GM18873 (cell line): ENCODE results near the gene DRC1.
"Not testable (repeated sequence)": the region's sequence is repeated elsewhere in the genome, so short reads cannot be mapped to it uniquely, and the experiment has no call there.

Experiments
- ATAC-seq: cut with Tn5 transposase; IDR thresholded peaks from one replicate; pipeline ENCODE4 v1.9.1; 2021; ENCODE audit warnings: mild to moderate bottlenecking, moderate library complexity, moderate number of reproducible peaks; ENCODE audit not compliant: unreplicated experiment, low FRiP score

DRC1 gene

GRCh38 chr2:26462100-26462499 lies 60.4 kb downstream of the DRC1 start:
- ATAC-seq, result no peak

GRCh38 chr2:26462511-26463243 lies 61.0 kb downstream of the DRC1 start:
- ATAC-seq, result no peak

DNA sequence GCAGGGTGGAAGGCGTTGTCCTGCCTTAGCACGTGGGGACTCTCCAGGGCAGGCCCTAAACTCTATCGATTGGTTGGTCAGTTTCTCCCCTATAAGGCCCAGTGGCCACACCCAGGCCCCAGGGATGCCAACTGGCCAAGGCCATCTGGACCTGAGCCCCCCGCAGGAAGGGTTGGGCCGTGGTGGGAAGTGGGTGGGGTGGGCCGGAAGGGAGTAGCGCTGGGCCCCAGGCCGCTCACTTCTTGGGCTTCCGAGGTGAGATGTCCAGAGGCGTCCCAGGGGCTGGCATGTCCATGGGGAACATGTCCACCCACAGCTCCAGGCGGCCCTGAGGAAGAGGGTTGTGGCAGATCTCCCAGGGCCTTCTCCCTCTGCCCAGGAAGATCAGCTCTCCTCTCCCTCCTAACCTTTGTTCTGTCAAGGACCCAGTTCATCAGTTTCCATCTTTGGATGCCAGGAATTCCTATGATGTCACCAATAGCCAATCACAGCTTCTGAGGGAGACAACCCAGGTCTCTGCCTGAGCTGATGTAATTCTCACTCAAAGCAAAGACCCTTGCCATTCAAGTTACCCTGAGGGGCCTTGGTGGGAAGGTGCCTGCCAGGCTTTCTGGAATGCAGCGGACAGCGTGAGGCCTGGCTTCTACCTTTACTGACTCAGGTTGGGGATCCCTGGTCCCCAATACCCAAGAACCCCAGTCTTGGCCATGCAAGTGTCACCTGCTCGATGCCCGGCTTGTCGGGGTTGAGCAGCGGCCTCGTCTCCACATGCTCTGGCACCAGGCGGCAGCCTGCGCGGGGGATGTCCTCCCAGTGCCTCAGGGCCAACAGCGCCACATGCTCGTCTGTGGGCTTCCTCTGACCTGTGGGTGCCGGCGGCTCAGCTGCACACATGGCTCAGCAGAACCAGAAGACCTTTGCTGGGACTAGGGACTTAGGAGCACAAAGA lies 61.8 kb downstream of the DRC1 start:
- ATAC-seq, result no peak

DNA sequence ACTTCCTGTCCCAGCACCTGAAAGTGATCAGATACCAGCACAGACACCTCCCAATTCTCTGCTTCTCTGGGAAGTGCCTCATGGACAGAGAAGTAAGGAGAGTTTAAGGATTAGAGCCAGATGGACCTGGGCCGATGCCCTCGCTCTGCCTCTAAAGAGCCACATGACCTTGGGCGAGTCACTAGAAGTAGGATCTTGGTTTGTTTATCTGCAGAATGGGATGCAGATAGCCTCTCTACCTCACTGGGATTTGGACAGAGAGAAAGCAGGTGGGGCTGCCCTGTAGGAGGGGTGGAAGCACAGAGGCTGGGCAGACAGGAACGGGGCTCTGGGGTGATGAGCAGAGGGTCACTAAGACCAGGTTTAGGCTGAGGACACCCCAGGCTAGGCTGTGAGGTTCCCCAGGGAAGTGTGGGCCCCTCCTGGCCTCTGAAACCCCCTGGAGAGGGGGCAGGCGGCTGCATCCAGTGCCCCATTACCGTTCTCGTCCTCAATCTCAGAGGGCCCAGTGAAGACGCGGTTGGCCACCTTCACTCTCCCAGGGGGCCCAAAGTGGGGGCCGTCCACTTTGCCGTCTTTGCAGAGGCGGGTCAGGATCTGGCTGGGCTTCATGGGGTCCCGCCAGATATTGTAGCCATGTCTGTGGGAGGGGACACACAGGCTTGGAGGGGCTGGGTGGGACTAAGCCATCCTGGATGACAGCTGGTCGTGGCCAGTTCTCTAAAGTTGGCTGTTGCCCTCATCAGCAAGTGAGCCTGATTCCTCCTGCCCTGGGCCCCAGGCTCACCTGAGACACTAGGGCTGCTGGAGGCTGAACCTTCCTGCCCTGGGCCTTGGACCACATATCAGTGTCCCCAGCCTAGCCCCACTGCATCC lies 62.9 kb downstream of the DRC1 start:
- no peak for ATAC-seq

- no peak for ATAC-seq
Measured at GRCh38 chr2:26465266-26465925, 63.7 kb downstream of the DRC1 start.

DNA sequence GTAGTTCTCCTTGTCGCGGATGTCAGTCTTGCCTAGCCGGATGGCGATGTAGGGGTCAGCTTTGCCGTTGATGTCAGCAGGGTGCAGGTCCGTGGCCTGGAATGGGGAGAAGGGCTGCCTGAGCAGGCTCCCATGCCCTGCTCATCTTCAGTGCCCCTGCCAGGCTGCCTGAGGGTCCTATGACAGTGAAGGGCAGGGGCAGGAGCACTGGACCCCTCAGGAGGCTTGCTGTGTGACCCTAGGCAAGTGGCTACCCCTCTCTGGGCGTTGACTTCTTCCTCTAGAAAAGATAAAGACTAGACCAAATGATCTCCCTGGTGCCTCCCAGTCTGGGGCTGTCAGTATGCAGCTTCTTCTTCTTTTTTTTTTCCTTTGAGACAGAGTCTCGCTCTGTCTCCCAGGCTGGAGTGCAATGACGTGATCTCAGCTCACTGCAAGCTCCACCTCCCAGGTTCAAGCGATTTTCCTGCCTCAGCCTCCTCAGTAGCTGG lies 64.3 kb downstream of the DRC1 start:
- no peak for ATAC-seq

DNA sequence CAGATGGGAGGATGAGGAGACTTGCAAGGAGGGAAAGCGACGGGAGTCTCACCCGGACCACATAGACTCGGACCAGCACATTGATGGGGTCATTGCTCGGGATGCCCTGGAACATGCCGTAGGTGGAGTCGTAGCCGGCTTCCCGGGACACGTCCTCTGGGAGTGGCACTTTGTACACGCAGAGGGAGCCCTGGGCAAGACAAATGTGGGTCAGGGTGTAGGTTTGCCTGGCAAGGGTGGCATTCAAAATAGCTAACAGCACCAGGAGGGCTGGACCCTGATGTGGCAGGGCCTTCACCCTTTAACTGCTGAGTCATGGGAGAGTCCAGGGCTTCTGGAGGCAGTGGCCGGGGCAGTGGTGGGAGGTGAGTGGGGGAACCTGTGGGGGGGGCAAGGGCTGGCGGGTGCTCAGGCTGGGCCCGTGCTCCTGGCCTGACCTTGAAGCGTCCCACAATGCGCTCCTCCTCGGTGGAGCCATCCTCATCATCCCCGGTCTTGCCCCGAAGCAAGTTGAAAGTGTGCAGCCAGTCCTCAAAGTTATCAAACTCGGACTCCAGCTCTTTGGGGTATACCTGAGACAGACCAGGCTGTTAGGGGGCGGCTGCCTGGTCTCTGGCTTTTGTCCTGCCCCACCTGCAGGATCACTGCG lies 65.1 kb downstream of the DRC1 start:
- no peak for ATAC-seq

GRCh38 chr2:26468544-26468943 lies 66.8 kb downstream of the DRC1 start:
- not testable (repeated sequence) for ATAC-seq

GRCh38 chr2:26469092-26469710 lies 67.5 kb downstream of the DRC1 start:
- ATAC-seq, result no peak

DNA sequence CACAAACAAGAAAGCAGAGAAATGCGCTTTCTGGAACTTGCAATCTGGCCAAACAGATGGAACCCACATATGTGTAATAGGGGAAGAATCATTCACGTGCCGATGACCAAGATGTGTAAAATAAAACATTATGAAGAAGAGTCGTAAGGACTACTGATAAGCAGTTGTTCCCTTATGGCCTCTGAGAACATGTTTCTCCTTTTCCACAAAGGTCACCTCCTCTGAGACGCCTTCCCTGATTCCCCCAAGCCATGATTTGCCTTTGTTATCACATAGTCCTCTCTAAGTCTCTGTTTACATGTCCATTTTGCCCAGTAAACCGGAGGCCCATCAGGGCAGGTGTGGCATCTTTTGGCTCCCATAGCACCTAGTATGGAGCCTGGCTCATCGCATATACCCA lies 68.2 kb downstream of the DRC1 start:
- no peak for ATAC-seq

DNA sequence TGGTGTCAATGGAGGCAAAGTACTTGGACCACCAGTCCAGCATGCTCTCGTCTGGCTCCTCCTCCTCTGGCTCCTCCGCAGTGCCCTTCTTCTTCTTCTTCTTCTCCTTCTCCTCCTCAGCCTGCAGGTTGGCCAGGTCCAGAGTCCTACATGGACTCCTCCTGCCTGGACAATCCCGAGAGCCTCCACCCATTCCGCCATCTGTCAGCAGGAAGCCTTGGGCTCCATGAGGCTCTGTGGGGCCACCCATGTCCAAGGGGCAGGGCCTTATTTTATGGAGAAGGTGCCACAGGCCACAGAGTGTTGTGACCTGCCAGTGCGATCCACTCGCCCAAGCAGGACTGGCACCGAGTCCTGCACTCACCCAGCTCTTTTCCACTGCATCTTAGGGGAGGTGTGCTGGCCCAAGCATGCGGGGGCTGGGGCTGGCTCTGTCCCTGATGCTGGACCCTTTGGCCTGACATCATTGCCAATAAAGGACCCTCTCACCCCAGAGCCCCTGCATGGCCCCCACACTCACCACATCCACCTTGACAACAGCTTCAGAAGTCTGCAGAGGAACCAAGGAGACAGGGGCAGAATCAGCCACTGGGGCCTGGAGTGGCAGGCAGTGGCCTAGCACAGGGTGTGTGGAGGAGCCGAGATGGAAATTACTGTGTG lies 69.0 kb downstream of the DRC1 start:
- no peak for ATAC-seq

DNA sequence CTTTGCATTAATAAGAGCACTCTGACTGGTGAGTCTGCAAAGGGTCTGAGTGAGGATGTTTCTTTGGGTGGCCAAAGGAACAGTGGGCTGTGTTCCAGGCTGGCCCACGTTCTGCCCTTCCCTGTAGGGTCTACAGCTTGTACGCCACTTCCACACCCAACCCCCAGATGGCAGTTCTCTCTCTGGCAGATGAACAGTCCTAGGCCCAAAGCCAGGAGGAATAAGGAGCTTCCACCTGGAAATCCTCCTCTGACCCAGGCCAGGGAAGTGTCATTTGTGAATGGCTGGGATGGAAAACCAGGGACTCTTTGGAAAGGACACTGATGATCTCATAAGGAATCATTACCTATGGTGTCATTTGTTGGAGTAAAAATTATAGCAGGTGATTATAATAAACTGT lies 69.6 kb downstream of the DRC1 start:
- no peak for ATAC-seq

DNA sequence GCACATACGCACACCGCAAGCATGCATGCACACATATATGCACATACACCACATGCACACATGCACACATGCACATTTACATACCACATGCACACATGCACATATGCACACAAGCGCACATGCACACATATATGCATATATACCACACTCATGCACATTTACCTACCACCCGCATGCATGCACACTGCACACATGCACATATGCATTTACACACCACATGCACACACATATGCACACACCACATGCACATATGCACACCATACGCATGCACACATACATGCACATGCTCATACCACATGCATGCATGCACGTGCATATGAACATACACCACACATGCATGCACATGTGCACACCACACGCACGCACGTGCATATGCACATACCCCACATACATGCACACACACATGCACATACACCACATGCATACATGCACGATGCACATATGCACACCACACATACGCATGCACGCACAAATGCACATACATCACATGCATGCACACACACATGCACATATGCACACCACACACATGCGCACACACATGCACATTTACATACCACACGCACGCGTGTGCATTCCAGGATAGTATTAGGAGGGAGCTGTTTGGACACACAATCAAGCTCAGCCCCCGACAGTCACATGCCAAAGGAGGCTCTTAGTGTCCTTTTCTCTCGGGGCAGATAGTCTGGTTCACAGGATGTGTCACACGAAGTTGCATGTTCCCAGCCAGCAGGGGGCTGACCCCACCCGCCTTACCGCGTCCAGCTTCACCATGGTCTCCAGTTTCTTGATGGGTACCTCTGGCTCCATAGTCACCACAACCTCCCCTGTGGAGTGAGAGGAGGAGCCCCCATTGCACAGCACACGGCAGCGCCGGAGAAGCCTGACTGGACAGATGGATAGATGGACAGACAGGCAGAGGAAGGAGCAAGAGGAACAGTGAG lies 70.3 kb downstream of the DRC1 start:
- ATAC-seq, result no peak

DNA sequence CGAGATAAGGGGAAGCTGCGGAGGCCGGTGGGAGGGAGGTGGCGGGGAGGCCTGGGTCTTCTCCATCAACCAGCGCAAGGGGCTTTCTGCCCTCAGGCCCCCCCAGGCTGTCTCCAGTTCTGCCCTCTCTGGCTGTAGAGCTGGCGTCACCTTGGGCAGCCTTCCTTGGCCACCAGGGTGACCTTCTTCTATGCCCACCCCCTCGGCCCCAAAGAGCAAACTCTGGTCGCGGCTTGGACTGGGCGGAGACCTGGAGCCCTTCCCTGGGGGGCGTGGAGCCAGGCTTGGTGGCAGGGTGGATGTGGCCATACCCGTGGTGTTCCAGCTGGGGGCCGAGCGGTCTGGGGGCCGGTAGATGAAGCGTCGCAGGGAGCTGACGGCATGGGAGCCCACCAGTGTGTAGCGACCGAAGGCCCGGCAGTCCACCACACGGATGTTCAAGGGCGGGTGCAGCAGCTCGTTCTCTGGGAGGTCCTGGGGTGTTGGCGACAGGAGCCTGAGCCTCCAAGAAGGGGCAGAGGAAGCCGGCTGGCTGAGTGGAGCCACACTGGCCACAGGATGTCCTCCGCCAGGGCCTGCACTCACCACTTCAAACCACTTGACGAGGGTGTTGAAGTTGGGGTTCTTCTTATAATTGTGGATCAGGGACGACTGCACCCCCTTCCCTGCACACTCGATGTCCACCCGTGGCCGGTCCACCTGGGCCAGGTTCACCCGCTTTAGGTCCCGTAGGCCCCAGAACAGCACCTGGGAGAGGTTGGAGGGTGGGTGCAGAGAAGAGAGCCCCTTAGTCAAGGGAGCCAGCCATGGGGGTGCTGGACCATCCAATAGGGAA lies 71.3 kb downstream of the DRC1 start:
- no peak for ATAC-seq

DNA sequence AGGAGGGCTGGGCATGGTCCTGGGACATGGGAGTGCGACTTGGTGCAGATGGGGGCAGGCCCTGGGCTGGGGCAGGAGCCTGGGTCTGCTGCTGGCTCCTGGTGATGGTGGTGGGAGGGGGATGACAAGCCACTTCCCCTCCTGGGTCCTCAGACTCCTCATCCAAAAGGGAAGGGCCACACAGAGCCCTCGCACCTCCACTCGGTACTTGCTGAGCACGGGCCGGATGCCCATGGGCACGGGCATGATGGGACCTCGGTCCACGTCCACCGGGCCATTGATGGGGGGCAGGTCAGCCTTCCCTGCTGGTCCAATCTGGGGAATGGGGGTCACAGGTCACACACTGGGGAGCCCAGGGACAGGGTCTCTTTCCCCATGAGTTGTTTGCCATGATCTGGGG lies 72.1 kb downstream of the DRC1 start:
- ATAC-seq, result no peak

DNA sequence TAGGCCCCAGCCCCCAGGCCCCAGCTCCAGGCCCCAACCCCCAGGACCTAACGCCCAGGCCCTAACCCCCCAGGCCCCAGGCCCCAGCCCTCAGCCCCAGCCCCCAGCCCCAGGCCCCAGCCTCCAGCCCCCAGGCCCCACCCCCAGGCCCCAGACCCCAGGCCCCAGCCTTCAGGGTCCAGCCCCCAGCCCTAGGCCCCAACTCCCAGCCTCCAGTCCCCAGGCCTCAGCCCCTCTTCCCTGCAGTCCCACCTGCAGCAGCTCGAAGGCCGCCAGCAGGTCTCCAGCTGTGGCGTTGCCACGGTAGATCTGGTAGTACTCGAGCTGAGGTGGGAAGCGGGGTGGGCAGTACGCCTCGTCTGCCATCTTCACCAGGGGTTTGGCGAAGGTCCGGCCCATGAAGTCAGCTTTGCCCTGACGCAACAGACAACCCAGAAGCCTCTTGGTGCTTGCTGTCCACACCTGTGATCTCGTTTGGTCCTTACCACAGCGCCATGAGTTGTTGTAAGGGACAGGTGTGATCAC lies 72.6 kb downstream of the DRC1 start:
- ATAC-seq, result no peak
